GM12878 (cell line): ENCODE measurements around the gene TMEM9B. TPM values are rescaled to one million over a fixed set of nuclear protein-coding genes. Genes with fewer than 3 reads are reported as not detected.
A peak's percentile ranks its signal among the peaks of the same experiment; 100 is the strongest.

Source experiments
- ATAC-seq: fragments of 200-7000 bp; cut with Tn5 transposase; 3 replicates; pipeline ENCODE4 v1.9.1; 2020; ENCODE audit warnings: mild to moderate bottlenecking, moderate library complexity
- BruUV-seq: library from RNA; stranded (reverse); fragments of 400-500 nt; replicated peaks from 2 replicates; lab custom pipeline; 2021; lab: Mats Ljungman, UMichigan
- CTCF ChIA-PET: fragments of 300-600 bp; sonication (Branson Sonifier 250); formaldehyde crosslinking; extraction: SDS; loops from one replicate; lab custom pipeline; 2021; ENCODE audit warnings: inconsistent platforms; lab: Yijun Ruan, JAX
- POLR2A ChIA-PET: fragments of 350-600 bp; formaldehyde crosslinking; extraction: SDS; loops from one replicate; lab custom pipeline; 2021; ENCODE audit warnings: inconsistent platforms; lab: Charles Lee
- RAD21 ChIA-PET: fragments of 300-600 bp; sonication (Branson Sonifier 250); formaldehyde crosslinking; loops from one replicate; lab custom pipeline; 2023; ENCODE audit warnings: antibody characterized with exemption; ENCODE audit not compliant: unreplicated experiment; lab: Charles Lee
- SMC1A ChIA-PET: fragments of 300-600 bp; sonication (Branson Sonifier 250); formaldehyde crosslinking; loops from one replicate; lab custom pipeline; 2023; ENCODE audit not compliant: unreplicated experiment, uncharacterized antibody; lab: Charles Lee
- DNase-seq: peaks from one replicate; pipeline ENCODE4 v3.0.0-alpha.2; 2011; ENCODE audit warnings: low read depth, low spot score
- FAIRE-seq: peaks from 3 replicates; lab custom pipeline; 2011; peaks lifted over from hg19 to GRCh38; lab: Jason Lieb, UNC
- H2AFZ ChIP-seq: 2 replicates; pipeline ENCODE4 v1.6.0; 2011; ENCODE audit warnings: low read depth, low read length, control low read depth; ENCODE audit not compliant: control insufficient read depth
- H3K27ac ChIP-seq: 2 replicates; pipeline ENCODE4 v1.5.1; 2011; ENCODE audit warnings: control low read depth; ENCODE audit not compliant: control insufficient read depth, insufficient read depth
- H3K27me3 ChIP-seq, 2 experiments: replicated peaks in 1 of 2; 2 replicates each; pipeline versions ENCODE4 v1.6.0 to v1.6.1; 2011; ENCODE audit warnings: low read length in 1 of 2; ENCODE audit not compliant: control insufficient read depth in 2 of 2, insufficient read depth in 2 of 2
- H3K36me3 ChIP-seq, 2 experiments: 2 replicates each; pipeline ENCODE4 v1.5.1; 2011; ENCODE audit warnings: low read length in 1 of 2; ENCODE audit not compliant: control insufficient read depth in 2 of 2, insufficient read depth in 2 of 2
- H3K4me1 ChIP-seq: 2 replicates; pipeline ENCODE4 v1.6.1; 2011; ENCODE audit warnings: mild to moderate bottlenecking, low read length, moderate library complexity, mixed read lengths; ENCODE audit not compliant: control insufficient read depth, insufficient read depth
- H3K4me2 ChIP-seq: 2 replicates; pipeline ENCODE4 v1.6.0; 2011; ENCODE audit warnings: control low read depth; ENCODE audit not compliant: control insufficient read depth, insufficient read depth
- H3K4me3 ChIP-seq: fragments of 200-600 bp; sonication (generic); 2 replicates; pipeline ENCODE4 v1.5.1; 2016
- H3K79me2 ChIP-seq: 2 replicates; pipeline ENCODE4 v1.6.0; 2011; ENCODE audit warnings: low read length; ENCODE audit not compliant: control insufficient read depth, insufficient read depth
- H3K9ac ChIP-seq: 2 replicates; pipeline ENCODE4 v1.8.0; 2011; ENCODE audit warnings: low read length, control low read depth, mixed read lengths; ENCODE audit not compliant: control insufficient read depth, insufficient read depth
- H3K9me3 ChIP-seq: replicated peaks from 3 replicates; pipeline ENCODE4 v1.5.1; 2011; ENCODE audit warnings: mild to moderate bottlenecking, low read length; ENCODE audit not compliant: control insufficient read depth, insufficient read depth
- H4K20me1 ChIP-seq: 2 replicates; pipeline ENCODE4 v1.6.0; 2011; ENCODE audit not compliant: control insufficient read depth, insufficient read depth
- ATF7 ChIP-seq: fragments of 450-650 bp; IDR thresholded peaks from 2 replicates; pipeline ENCODE4 v1.6.1; 2016; ENCODE audit warnings: low read depth, mild to moderate bottlenecking
- BACH1 ChIP-seq: fragments of 450-650 bp; IDR thresholded peaks from 2 replicates; pipeline ENCODE4 v1.6.1; 2017; ENCODE audit warnings: mild to moderate bottlenecking, borderline replicate concordance
- BRCA1 ChIP-seq: IDR thresholded peaks from 2 replicates; pipeline ENCODE4 v1.6.1; 2011; ENCODE audit warnings: low read depth, low read length, improper control_type of control experiment
- CBX5 ChIP-seq: sonication (generic); IDR thresholded peaks from 2 replicates; pipeline ENCODE4 v1.6.1; 2016; ENCODE audit warnings: low read depth, moderate library complexity, mild to moderate bottlenecking, inconsistent platforms
- CTCF ChIP-seq, 3 experiments: IDR thresholded peaks in 2 of 3; conservative IDR thresholded peaks in 1 of 3; 2 replicates each; pipeline ENCODE4 v1.5.1; 2011; ENCODE audit warnings: low read depth in 3 of 3, low read length in 3 of 3, mild to moderate bottlenecking in 3 of 3, control low read depth in 2 of 3, moderate library complexity in 2 of 3, inconsistent platforms in 1 of 3, mixed read lengths in 1 of 3; ENCODE audit not compliant: control insufficient read depth in 2 of 3, insufficient read depth in 1 of 3; ENCODE audit errors: extremely low read depth in 1 of 3
- ELK1 ChIP-seq: IDR thresholded peaks from 2 replicates; pipeline ENCODE4 v1.6.1; 2012; ENCODE audit warnings: low read depth, low read length, improper control_type of control experiment
- HSF1 ChIP-seq: fragments of 150-350 bp; IDR thresholded peaks from 2 replicates; pipeline ENCODE4 v1.6.1; 2014; ENCODE audit warnings: mild to moderate bottlenecking, low read depth, low read length
- MAX ChIP-seq: IDR thresholded peaks from 2 replicates; pipeline ENCODE4 v1.6.1; 2012; ENCODE audit warnings: low read depth, low read length, improper control_type of control experiment
- MLLT1 ChIP-seq: fragments of 450-650 bp; IDR thresholded peaks from 2 replicates; pipeline ENCODE4 v1.6.1; 2016; ENCODE audit warnings: mild to moderate bottlenecking
- RUNX3 ChIP-seq: IDR thresholded peaks from 2 replicates; pipeline ENCODE4 v1.6.1; 2012; ENCODE audit warnings: low read length, inconsistent platforms
- SMARCA5 ChIP-seq: fragments of 450-650 bp; IDR thresholded peaks from 2 replicates; pipeline ENCODE4 v1.6.1; 2017; ENCODE audit warnings: mild to moderate bottlenecking
- ZNF274 ChIP-seq: IDR thresholded peaks from one replicate; pipeline ENCODE4 v1.8.0; 2011; ENCODE audit not compliant: insufficient read length, insufficient read depth
- ZNF687 ChIP-seq: fragments of 450-650 bp; IDR thresholded peaks from 2 replicates; pipeline ENCODE4 v1.6.1; 2017; ENCODE audit warnings: mild to moderate bottlenecking, moderate library complexity
- ZZZ3 ChIP-seq: IDR thresholded peaks from 2 replicates; pipeline ENCODE4 v1.6.1; 2011; ENCODE audit warnings: low read depth; ENCODE audit not compliant: control insufficient read depth, insufficient read length
- in situ Hi-C: fragments of 300-500 bp; cut with MboI; formaldehyde crosslinking; loops from 9 replicates; pipeline ENCODE4 v1.14.3; 2018; ENCODE audit warnings: mixed read lengths
- intact Hi-C: fragments of 100-400 bp; cut with micrococcal nuclease; formaldehyde crosslinking; loops from one replicate; pipeline ENCODE4 v1.14.2; 2022; ENCODE audit not compliant: unreplicated experiment
- polyA plus RNA-seq, 11 experiments: library from polyadenylated mRNA; depleted of rRNA in 4 of 11; unstranded in 6 of 11; stranded (reverse) in 5 of 11; fragments of >200 nt; fragmentation: Nextera tagmentation in 4 of 11; fragmentation: Illumina TruSeq in 1 of 11; extraction: Ambion mirVana in 4 of 11; extraction: Trizol in 1 of 11; gene quantifications; 1 replicate in 1 of 11; 2 replicates in 10 of 11; pipeline versions ENCODE4 v1.2.1 to v1.2.3, GENCODE V29; 2011 to 2016; ENCODE audit warnings: inconsistent platforms in 2 of 11, missing spikeins in 2 of 11, low read depth in 1 of 11
- total RNA-seq, 4 experiments: library from RNA; depleted of rRNA in 3 of 4; stranded (reverse); fragments of >200 nt in 3 of 4; fragmentation: Illumina TruSeq in 1 of 4; extraction: Trizol in 1 of 4; gene quantifications; 2 replicates each; pipeline versions ENCODE4 v1.2.1 to v1.2.3, GENCODE V29; 2013 to 2021

Gene TMEM9B
- total and polyA plus RNA-seq, 10 of the 15 experiments (the other 5 are each of a cell fraction or from before 2014, with no cell fraction given) = 11.5 to 54.0 (median 30.0) TPM

GRCh38 chr11:8908099-8908498 is 56.1 kb downstream of the TMEM9B start:
- ChIA-PET CTCF (interaction anchor here (0.5 to 1.3 kb wide), 4 partner anchors 12 to 300 kb away, joined by 3 to 6 read pairs (median 4); no protein-coding TSS in a partner anchor), SMC1A (interaction anchor here (0.6 to 0.8 kb wide), 4 partner anchors 51 to 269 kb away, joined by 3 to 4 read pairs (median 3); no protein-coding TSS in a partner anchor), POLR2A (interaction anchor here (0.7 to 1.2 kb wide), 2 partner anchors 53 to 56 kb away, joined by 3 read pairs; partner anchors contain the start of gene TMEM9B), RAD21 (no interaction called here)
- no peak overlapping the region for H3K27ac ChIP-seq
- no peak for ATAC-seq
- no peaks in the 10 kb centered on the region for H3K36me3 ChIP-seq
- 0 out of 2 replicates have a peak overlapping the region, but pooled peaks have one; percentile 27 for H3K4me2 ChIP-seq
- H2AFZ ChIP-seq = no peak overlapping the region
- no peak for FAIRE-seq
- H3K79me2 ChIP-seq = peaks cover 5% of the 10 kb centered on the region
- H4K20me1 ChIP-seq = no peaks in the 10 kb centered on the region
- intact Hi-C loops = no loop called here
- no peaks in the 10 kb centered on the region; a peak in 1 of 4 replicates for H3K27me3 ChIP-seq
- no peaks in the 10 kb centered on the region for H3K9me3 ChIP-seq
- H3K4me1 ChIP-seq = no peaks in the 10 kb centered on the region
- no TSS peak for BruUV-seq
- in situ Hi-C loops = no loop called here
- H3K4me3 ChIP-seq = no peak overlapping the region
- DNase-seq = no peak
- no peak overlapping the region for H3K9ac ChIP-seq
- TF ChIP-seq ZNF687 (no peak), MLLT1 (no peak), CBX5 (no peak), BRCA1 (no peak), SMARCA5 (no peak), HSF1 (no peak), ZNF274 (no peak), BACH1 (no peak), CTCF (IDR thresholded peaks at IDR 0.05 in 2 of 3, conservative IDR thresholded peaks at IDR 0.05 in 1 of 3; ENCODE audit: control insufficient read depth in 2 of 3, extremely low read depth in 1 of 3, insufficient read depth in 1 of 3, low read depth in 3 of 3, low read length in 3 of 3) (no peak), ELK1 (no peak), RUNX3 (no peak), ATF7 (no peak), MAX (no peak), ZZZ3 (no peak)
